Transverse colon (tissue), 3 donors: ENCODE measurements around the gene AIRE.

Experiments
- POLR2A ChIP-seq: fragments of 450-650 bp; IDR thresholded peaks from one replicate; pipeline ENCODE4 v1.6.1; 2016; ENCODE audit warnings: antibody characterized with exemption, mild to moderate bottlenecking, moderate library complexity
- TF ChIP-seq, protein P1 (sequence below), 5 experiments: fragments of 200-600 bp in 3 of 5; fragments of 450-650 bp in 2 of 5; sonication (generic) in 3 of 5; IDR thresholded peaks; 1 replicate in 2 of 5; 2 replicates in 3 of 5; pipeline ENCODE4 v1.5.1; 2016 to 2017; ENCODE audit warnings: antibody characterized with exemption in 5 of 5, inconsistent platforms in 3 of 5, mild to moderate bottlenecking in 2 of 5, moderate library complexity in 1 of 5

DNA sequence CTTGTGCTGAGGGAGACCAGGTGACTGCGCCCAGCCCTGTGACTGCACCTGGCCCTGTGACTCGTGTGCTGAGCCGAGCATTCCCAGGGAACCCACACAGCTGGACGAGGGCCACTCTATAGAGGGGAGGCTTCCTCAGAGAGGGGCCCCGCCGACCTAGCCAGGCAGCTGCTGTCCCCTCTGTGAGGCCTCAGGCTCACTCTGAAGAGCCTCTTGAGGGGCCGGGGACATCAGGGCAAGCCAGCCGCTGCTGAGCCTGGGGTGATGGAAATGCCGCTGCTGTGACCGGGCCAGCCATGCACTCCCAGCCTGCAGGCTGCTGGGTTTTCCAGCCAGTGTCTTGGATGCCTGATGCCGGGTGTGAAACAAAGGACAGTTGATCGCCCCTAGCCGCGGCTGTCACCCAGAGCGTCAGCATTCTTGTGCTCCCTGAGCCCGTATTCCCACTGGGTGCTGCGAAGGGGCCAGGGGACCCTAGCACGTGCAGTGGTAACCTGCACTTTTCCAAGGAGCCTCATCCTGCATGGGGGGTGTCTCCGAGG, 31.6 kb downstream of the AIRE start:
- TF ChIP-seq POLR2A, result no peak
- TF ChIP-seq, protein P1, sequence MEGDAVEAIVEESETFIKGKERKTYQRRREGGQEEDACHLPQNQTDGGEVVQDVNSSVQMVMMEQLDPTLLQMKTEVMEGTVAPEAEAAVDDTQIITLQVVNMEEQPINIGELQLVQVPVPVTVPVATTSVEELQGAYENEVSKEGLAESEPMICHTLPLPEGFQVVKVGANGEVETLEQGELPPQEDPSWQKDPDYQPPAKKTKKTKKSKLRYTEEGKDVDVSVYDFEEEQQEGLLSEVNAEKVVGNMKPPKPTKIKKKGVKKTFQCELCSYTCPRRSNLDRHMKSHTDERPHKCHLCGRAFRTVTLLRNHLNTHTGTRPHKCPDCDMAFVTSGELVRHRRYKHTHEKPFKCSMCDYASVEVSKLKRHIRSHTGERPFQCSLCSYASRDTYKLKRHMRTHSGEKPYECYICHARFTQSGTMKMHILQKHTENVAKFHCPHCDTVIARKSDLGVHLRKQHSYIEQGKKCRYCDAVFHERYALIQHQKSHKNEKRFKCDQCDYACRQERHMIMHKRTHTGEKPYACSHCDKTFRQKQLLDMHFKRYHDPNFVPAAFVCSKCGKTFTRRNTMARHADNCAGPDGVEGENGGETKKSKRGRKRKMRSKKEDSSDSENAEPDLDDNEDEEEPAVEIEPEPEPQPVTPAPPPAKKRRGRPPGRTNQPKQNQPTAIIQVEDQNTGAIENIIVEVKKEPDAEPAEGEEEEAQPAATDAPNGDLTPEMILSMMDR (IDR thresholded peaks at IDR 0.05), result no peak
